Renal pelvis (tissue), 4 donors: ENCODE data around the gene ARHGAP24. TPM values are rescaled to one million over a fixed set of nuclear protein-coding genes. Genes with fewer than 3 reads are reported as not detected.
"Not testable (repeated sequence)": the region's sequence is repeated elsewhere in the genome, so short reads cannot be mapped to it uniquely, and the experiment has no call there.

Experiments used
- DNase-seq: peaks from one replicate; pipeline ENCODE4 v3.0.0-alpha.2; 2013
- polyA plus RNA-seq, 3 donors: library from polyadenylated mRNA; unstranded; fragments of 120-200 nt; gene quantifications; one replicate each; pipeline ENCODE4 v1.2.1, GENCODE V29; 2013; ENCODE audit not compliant: insufficient read length in 3 of 3

The ARHGAP24 gene
- polyA plus RNA-seq, 3 donors = 105 to 139 (median 106) TPM

- DNase-seq = no peak
Observed at GRCh38 chr4:85639946-85640345, 165.0 kb downstream of the ARHGAP24 start.

DNA sequence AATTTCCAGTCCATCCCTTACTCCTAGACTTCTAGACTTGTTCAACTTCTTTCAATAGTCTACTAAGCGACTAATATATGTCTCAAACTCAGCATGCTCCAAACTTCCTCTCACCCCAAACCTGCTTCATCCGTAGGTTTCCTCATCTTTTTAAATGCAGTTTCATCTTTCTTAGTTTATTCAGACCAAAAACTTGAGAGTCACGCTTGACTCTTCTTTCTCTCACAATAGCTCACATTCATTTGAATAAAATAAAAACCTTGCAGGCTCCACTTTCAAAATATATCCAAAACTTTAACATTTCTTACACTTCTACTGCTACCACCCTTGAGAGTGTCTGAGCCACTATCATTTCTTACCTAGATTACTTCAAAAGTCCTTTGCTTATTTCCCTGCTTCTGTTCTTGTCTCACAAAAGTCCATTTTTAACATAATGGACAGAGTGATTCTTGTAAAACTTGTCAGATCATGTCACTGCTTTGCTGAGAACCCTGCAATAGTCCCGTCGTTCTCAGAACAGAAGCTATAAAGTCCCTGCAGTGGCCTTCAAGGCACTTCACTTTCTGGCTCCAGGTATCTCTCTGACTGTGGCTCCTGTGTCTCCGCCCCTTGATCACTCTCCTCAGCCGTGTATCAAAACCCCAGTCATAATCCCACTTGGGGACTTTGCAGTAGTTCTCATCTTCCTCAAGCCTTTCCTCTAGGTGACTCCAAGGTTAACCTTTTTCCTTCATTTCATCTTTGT, 167.6 kb downstream of the ARHGAP24 start:
- DNase-seq = no peak

- DNase-seq = no peak
Observed at GRCh38 chr4:85644061-85644460, 169.1 kb downstream of the ARHGAP24 start.

DNA sequence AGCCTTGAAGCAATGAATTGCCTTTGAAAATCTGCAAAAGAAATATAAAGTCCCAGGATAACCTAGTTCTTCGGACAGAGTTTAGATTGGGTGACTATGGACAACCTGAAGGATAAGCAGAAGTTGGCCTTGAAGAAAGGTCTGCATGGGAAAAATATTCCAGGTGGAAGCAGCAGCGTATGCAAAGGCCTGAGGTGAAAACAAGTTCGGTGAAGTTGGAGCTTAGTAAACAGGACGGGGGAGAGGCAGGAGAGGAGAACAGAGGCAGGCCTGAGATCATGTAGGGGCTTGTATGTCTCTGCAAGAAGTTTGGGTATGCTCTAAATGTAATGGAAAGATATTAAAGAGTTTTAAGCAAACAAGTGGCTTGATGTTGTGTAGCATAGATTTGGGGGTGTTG, 176.0 kb downstream of the ARHGAP24 start:
- no peak for DNase-seq

DNA sequence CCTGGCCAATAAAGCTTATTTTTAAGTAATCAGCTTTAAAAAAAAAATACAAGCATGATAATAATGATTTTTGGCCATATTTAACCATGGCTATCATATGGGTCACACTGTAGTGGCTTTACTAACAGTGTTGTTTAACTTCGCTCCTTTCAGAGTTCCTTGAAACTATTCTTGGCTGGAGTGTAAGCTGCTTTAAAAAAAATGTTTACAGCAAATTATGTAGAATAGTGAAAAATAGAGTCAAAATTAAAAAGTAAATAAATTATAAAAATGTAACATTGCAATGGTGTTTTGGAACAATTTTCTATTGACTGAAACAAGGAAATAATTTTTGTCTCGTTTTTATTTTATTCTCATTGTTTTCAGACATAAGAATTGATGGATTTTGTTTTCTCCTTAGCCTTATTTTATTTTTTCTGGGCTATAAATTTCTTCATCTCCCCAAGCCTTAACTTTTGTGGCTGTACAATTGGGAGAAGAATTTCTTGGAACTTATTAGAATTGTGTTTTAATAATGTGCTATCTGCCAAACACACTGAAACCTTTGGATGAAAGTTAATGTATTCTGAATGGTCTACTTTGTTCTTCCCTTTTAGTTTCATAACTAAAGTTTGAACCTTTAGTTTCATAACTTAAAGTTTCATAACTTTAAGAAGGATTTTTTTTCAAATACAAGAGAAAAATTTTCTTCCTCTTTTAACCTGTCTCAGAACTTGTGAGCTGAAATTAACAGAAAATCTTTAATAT, 182.0 kb downstream of the ARHGAP24 start:
- no peak for DNase-seq

- DNase-seq = no peak
Observed at GRCh38 chr4:85658766-85659439, 184.0 kb downstream of the ARHGAP24 start.

DNA sequence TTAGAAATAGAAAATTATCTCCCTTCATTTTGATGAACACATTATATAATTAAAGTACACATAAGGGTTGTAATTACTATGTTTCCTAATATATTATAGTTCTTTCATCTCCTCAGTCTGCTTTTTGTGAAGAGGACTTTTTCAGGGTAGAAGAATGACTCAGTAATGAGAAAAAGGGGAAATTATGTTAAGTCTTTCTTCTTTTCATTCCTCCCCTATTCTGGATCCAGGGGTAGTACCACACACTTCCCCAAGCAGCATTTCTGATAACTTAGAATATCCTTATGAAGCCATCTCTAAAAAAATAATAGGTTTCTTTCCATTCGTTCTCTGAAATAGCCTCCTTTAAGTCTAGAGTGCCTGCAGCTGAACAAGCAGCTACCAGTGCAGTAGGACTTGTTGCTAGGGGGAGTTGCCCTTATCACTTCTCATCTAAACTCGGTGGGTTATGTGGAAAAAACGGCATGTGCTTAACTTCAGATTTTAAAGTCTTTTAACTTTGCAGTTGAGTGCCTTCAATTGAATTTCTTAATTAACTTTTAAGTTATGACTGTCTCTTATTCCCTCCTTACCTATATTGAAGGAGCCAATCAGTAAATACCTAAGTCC, 184.8 kb downstream of the ARHGAP24 start:
- peak; percentile 19 for DNase-seq

- DNase-seq = not testable (repeated sequence)
Observed at GRCh38 chr4:85666625-85667024, 191.7 kb downstream of the ARHGAP24 start.

DNA sequence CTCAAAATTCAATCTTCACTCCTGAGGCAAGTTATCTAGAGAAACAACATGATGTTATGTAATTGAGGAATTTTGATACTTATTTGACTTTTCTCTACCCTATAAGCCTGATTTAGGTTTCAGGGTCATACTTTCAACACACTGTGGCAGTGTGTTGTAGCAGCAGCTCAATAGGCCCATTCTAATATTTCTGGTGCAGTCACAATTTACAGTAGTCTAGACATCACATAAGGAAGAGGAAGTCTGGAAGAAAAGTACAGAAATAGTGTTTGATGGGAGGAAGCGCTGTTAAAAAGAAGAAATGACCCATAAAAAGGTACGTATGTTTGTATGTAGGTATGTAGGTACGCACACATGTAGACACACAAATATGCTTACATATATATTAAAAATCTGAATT, 194.3 kb downstream of the ARHGAP24 start:
- no peak for DNase-seq

- no peak for DNase-seq
Observed at GRCh38 chr4:85669992-85670548, 195.1 kb downstream of the ARHGAP24 start.

DNA sequence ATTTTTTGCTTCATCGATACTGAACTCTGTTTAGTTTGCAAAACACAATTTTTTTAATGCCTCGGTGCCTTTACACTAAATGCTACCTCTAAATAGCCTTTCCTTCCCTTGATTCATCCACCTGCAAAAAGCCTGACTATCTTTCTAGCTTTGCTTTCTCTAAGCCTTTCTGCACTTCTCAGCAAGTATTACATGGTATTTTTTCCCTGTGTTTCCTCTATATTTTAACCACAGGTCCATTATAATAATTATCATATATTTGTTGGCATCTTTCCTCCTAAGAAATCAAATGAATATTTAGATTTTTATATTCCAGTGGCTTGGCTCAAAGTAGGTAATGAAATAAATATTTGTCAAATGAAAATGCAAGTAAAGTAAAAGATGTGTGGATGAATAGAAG, 196.2 kb downstream of the ARHGAP24 start:
- DNase-seq = no peak

GRCh38 chr4:85672116-85672515, 197.2 kb downstream of the ARHGAP24 start:
- DNase-seq = no peak

DNA sequence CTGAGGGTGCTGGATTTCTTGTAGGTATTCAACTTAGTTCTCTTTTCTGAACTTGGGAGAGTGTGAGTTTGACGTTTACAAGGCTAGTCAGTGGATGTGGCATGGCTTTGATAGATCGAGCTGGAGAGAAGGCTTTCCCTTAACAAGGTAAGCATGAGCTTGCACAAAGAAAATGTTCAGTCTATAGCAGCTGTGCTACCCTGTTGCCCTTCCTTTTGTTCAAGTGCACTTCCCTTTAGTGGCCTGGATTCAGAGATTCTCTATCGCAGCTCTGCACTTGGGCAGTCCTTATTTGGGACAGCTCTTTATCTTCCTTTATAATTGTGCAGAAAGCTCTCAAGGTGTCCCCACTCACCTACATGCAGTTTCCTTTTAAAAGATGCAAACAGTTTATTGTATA, 198.0 kb downstream of the ARHGAP24 start:
- no peak for DNase-seq

GRCh38 chr4:85673540-85673939, 198.6 kb downstream of the ARHGAP24 start:
- DNase-seq = no peak

DNA sequence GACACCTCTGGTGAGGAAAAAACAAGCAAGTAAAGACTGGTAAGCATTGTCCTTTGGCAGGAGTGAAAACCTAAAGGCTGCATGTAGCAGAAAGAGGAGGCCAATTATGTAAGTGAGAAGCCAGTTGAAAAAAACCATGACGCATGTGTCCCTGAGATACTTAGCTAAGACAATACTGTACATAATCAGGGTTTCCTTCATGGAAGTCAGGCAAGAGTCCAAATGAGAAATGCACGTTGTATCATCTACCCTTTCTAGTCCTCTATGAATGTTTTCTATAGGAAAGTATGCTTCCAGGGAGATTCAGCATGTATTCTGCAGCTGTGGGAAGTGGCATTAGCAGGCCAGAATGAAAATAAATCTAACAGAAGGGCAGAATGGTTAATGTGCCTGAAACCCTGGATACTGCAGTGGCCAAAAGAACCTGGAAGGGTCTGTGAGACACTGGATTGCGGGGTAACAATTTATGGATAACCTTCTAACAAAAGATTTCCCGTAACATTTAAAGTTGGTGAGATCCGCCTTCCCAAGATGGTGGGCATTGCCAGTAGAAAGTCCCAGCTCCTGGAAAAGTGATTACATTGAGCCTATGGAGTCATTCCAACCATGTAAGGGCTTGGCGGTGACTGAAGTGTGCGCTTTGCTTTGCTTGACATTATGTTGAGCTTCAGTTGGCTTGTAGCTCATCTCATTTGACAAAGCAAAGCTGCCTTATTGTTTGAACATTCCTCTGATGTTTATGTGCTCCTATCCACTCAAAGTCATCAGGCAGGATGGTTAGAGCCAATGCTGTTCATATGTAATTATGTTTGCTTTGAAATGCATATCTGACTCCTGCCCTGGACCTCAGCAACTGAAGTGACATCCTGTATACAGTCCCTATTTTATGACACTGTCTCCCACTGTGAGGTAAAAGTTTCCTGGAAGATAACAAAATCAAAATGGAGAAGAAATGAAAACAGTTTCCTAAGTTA, 200.4 kb downstream of the ARHGAP24 start:
- no peak for DNase-seq

DNA sequence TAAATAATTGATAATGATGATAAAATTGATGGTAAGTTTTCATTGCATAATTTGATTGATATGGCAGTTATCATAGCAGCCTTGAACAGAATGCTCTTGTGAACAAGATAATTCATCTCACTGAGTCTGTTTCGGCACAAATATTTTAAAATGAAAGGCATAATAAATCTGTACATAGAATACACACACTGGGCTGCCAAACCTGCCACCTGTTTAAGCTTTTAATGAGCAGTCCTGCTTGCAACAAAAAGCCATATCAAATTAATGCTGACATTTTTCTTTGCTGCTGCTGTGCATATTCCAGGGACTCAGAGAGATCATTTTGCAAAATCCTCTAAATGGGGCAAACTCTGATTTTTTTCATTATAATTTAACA, 201.1 kb downstream of the ARHGAP24 start:
- DNase-seq = no peak

- no peak for DNase-seq
Observed at GRCh38 chr4:85676850-85677590, 202.1 kb downstream of the ARHGAP24 start.

DNA sequence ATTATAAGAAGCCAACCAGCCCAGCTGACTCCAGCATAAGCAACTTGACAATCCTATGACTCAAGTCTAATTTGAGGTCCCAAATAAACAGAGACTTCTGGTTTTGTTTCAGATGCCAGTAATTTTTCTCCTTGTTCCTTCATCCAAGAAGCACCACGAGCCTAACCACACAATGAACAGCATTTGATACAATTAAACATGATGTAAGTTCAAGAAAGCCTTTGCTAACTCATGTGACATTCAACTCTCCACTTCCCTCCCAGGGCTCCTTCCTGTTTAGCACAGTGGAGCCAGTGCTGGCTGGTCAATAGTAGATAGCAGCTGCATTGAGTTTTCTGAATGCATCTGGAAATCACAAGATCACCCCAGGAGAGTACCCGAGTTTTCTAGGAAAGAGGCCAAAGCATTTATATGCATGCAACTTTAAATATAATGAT, 206.3 kb downstream of the ARHGAP24 start:
- no peak for DNase-seq

GRCh38 chr4:85681921-85682320, 207.0 kb downstream of the ARHGAP24 start:
- DNase-seq = no peak

GRCh38 chr4:85682391-85682790, 207.4 kb downstream of the ARHGAP24 start:
- DNase-seq = no peak
